Measurements from ENCODE around the gene LATS2.

GRCh38 chr13:21033212-21033840 is 28.1 kb downstream of the LATS2 start:
- TF ChIP-seq CTCF (IDR thresholded peaks at IDR 0.05) (no peak), POLR2A (IDR thresholded peaks at IDR 0.05) (no peak), POLR2AphosphoS5 (IDR thresholded peaks at IDR 0.05) (peak in 2 of 3 donors; percentile 70 to 78)
